Superior temporal gyrus (tissue), 1 donor: ENCODE measurements around the gene DENND2A.
"Not testable (repeated sequence)": the region's sequence is repeated elsewhere in the genome, so short reads cannot be mapped to it uniquely, and the experiment has no call there.

ENCODE experiments used
- DNase-seq: peaks from one replicate; pipeline ENCODE4 v3.0.0-alpha.2; 2016; ENCODE audit errors: extremely low spot score

DENND2A gene

GRCh38 chr7:140591180-140591902, 49.3 kb downstream of the DENND2A start:
- no peak for DNase-seq

GRCh38 chr7:140587243-140587642, 53.4 kb downstream of the DENND2A start:
- no peak for DNase-seq

- DNase-seq, result no peak
Observed at GRCh38 chr7:140586516-140586915, 54.1 kb downstream of the DENND2A start.

- DNase-seq, result no peak
Observed at GRCh38 chr7:140585333-140585732, 55.3 kb downstream of the DENND2A start.

- DNase-seq, result no peak
Observed at GRCh38 chr7:140584195-140584851, 56.3 kb downstream of the DENND2A start.

GRCh38 chr7:140581411-140581810, 59.2 kb downstream of the DENND2A start:
- peak; percentile 61 for DNase-seq

GRCh38 chr7:140577651-140578050, 63.0 kb downstream of the DENND2A start:
- no peak for DNase-seq

- no peak for DNase-seq
Observed at GRCh38 chr7:140576589-140576988, 64.0 kb downstream of the DENND2A start.

- no peak for DNase-seq
Observed at GRCh38 chr7:140571538-140572122, 69.0 kb downstream of the DENND2A start.

- no peak for DNase-seq
Observed at GRCh38 chr7:140570120-140570519, 70.5 kb downstream of the DENND2A start.

- DNase-seq, result no peak
Observed at GRCh38 chr7:140568021-140568813, 72.4 kb downstream of the DENND2A start.

- DNase-seq, result not testable (repeated sequence)
Observed at GRCh38 chr7:140566186-140566585, 74.4 kb downstream of the DENND2A start.

- not testable (repeated sequence) for DNase-seq
Observed at GRCh38 chr7:140565761-140566160, 74.9 kb downstream of the DENND2A start.

- DNase-seq, result no peak
Observed at GRCh38 chr7:140564643-140565042, 76.0 kb downstream of the DENND2A start.

GRCh38 chr7:140562926-140563481, 77.6 kb downstream of the DENND2A start:
- no peak for DNase-seq

GRCh38 chr7:140559410-140559809, 81.2 kb downstream of the DENND2A start:
- DNase-seq, result no peak

- DNase-seq, result no peak
Observed at GRCh38 chr7:140557809-140558518, 82.6 kb downstream of the DENND2A start.

GRCh38 chr7:140557069-140557468, 83.5 kb downstream of the DENND2A start:
- DNase-seq, result no peak

GRCh38 chr7:140553236-140553635, 87.4 kb downstream of the DENND2A start:
- not testable (repeated sequence) for DNase-seq

GRCh38 chr7:140552240-140552679, 88.4 kb downstream of the DENND2A start:
- DNase-seq, result no peak
